Smooth muscle cell (in vitro differentiated cells): ENCODE measurements around the gene SLC38A7. TPM values are rescaled to one million over a fixed set of nuclear protein-coding genes. Genes with fewer than 3 reads are reported as not detected.

Experiments used
- DNase-seq: peaks from one replicate; lab custom pipeline; 2025; ENCODE audit not compliant: unreplicated experiment; lab: John Stamatoyannopoulos, UW
- H2AFZ ChIP-seq: fragments of 200-600 bp; sonication (generic); 2 replicates; pipeline ENCODE4 v1.6.0; 2016; ENCODE audit warnings: antibody characterized with exemption, low read depth, mild to moderate bottlenecking
- H3F3A ChIP-seq: fragments of 200-600 bp; sonication (generic); 2 replicates; pipeline ENCODE4 v1.6.0; 2017; ENCODE audit warnings: antibody characterized with exemption, low read depth
- H3K27ac ChIP-seq: fragments of 200-600 bp; sonication (generic); 2 replicates; pipeline ENCODE4 v1.5.1; 2016; ENCODE audit warnings: low read depth, mild to moderate bottlenecking
- H3K27me3 ChIP-seq: fragments of 200-600 bp; sonication (generic); 2 replicates; pipeline ENCODE4 v1.6.1; 2016; ENCODE audit warnings: low read depth, mild to moderate bottlenecking
- H3K36me3 ChIP-seq: fragments of 200-600 bp; sonication (generic); 2 replicates; pipeline ENCODE4 v1.5.1; 2016; ENCODE audit warnings: low read depth
- H3K4me1 ChIP-seq: fragments of 200-600 bp; sonication (generic); 2 replicates; pipeline ENCODE4 v1.5.1; 2016; ENCODE audit warnings: low read depth
- H3K4me2 ChIP-seq: fragments of 200-600 bp; sonication (generic); 2 replicates; pipeline ENCODE4 v1.6.0; 2016; ENCODE audit warnings: mild to moderate bottlenecking
- H3K4me3 ChIP-seq: fragments of 200-600 bp; sonication (generic); 2 replicates; pipeline ENCODE4 v1.5.1; 2016; ENCODE audit warnings: mild to moderate bottlenecking
- H3K79me2 ChIP-seq: fragments of 200-600 bp; sonication (generic); 2 replicates; pipeline ENCODE4 v1.6.0; 2016; ENCODE audit warnings: low read depth, mild to moderate bottlenecking
- H3K9ac ChIP-seq: fragments of 200-600 bp; sonication (generic); 2 replicates; pipeline ENCODE4 v1.6.0; 2016; ENCODE audit warnings: low read depth
- H3K9me3 ChIP-seq: fragments of 200-600 bp; sonication (generic); replicated peaks from 2 replicates; pipeline ENCODE4 v1.5.1; 2016; ENCODE audit warnings: low read depth
- H4K20me1 ChIP-seq: fragments of 200-600 bp; sonication (generic); 2 replicates; pipeline ENCODE4 v1.6.0; 2016; ENCODE audit warnings: low read depth
- CTCF ChIP-seq: fragments of 200-600 bp; sonication (generic); IDR thresholded peaks from 2 replicates; pipeline ENCODE4 v1.5.1; 2017; ENCODE audit warnings: borderline replicate concordance, mild to moderate bottlenecking, antibody characterized with exemption; ENCODE audit not compliant: insufficient read depth, poor library complexity, severe bottlenecking
- WGBS: methylation state at CpG from one replicate; pipeline ENCODE4 v1.1.7; 2016; ENCODE audit warnings: low lambda C conversion rate; 5-methylcytosine and 5-hydroxymethylcytosine counted together
- polyA plus RNA-seq: library from polyadenylated mRNA; unstranded; fragments of >200 nt; fragmentation: Nextera tagmentation; extraction: Ambion mirVana; gene quantifications from 2 replicates; pipeline ENCODE4 v1.2.1, GENCODE V29; 2016
- total RNA-seq: library from RNA; depleted of rRNA; stranded (reverse); fragments of >200 nt; gene quantifications from 2 replicates; pipeline ENCODE4 v1.2.3, GENCODE V29; 2014

The SLC38A7 gene
- total and polyA plus RNA-seq, 2 experiments from 2014 or later, result 9.8 to 15.9 TPM

- H3K9me3 ChIP-seq, result no peaks in the 10 kb centered on the region
- H4K20me1 ChIP-seq, result no peaks in the 10 kb centered on the region
- TF ChIP-seq CTCF, result no peak
- H3K27me3 ChIP-seq, result no peaks in the 10 kb centered on the region
- no peak overlapping the region for H3K4me2 ChIP-seq
- DNase-seq, result no peak
- no peaks in the 10 kb centered on the region for H3K4me1 ChIP-seq
- H3K79me2 ChIP-seq, result no peaks in the 10 kb centered on the region
- WGBS, result 92% methylated on average over 4 of the region's 4 CpGs
- H3K4me3 ChIP-seq, result no peak overlapping the region
- H3K27ac ChIP-seq, result no peak overlapping the region
- H3K9ac ChIP-seq, result no peak overlapping the region
- no peak overlapping the region for H2AFZ ChIP-seq
- H3F3A ChIP-seq, result peaks cover 7% of the 10 kb centered on the region
- no peaks in the 10 kb centered on the region for H3K36me3 ChIP-seq
Measured at GRCh38 chr16:58635502-58635901, 49.1 kb downstream of the SLC38A7 start.

DNA sequence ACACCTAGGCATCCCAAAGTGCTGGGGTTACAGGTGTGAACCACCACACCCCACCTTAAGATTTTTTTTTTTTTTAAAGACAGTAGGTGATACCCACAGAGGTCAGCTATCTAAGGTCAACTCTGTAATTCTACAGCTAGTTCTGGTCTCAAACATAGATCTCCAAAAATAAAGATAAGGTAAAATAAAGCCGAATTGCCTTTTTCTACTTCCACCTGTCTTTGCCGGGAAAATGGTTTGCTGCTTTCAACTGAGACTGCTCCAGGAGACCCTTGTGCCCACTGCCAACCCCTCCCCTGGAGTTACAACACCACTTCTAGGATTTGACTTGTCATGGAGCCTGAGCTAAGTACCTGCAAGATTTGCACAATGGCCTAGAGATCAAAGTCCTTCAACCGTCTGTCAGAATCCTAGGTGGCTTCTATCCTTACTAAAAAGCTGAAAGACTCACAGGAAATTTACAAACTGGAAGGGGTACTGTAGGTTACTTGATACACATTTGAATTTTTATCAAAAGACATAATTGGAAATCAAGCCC, 50.2 kb downstream of the SLC38A7 start:
- Histone ChIP-seq H4K20me1 (no peaks in the 10 kb centered on the region), H3K27me3 (no peaks in the 10 kb centered on the region), H2AFZ (no peak overlapping the region), H3K36me3 (no peaks in the 10 kb centered on the region), H3K79me2 (peaks cover 1% of the 10 kb centered on the region), H3K4me3 (no peak overlapping the region), H3F3A (peaks cover 7% of the 10 kb centered on the region), H3K4me1 (no peaks in the 10 kb centered on the region), H3K9me3 (no peaks in the 10 kb centered on the region), H3K27ac (no peak overlapping the region), H3K4me2 (no peak overlapping the region), H3K9ac (no peak overlapping the region)
- WGBS, result 73% methylated on average over 3 of the region's 3 CpGs
- DNase-seq, result no peak
- TF ChIP-seq CTCF, result no peak

GRCh38 chr16:58629733-58630640, 54.6 kb downstream of the SLC38A7 start, which contains the start of gene CNOT1:
TSS of gene CNOT1 (minus strand) at chr16:58629826. CDS start at chr16:58599337, 30,489 bp downstream.
- Histone ChIP-seq H3K4me3 (peak within 1 kb of the TSS; percentile 81), H3K36me3 (no peaks in the 10 kb centered on the region), H3K79me2 (peaks cover 45% of the 10 kb centered on the region), H2AFZ (peak within 1 kb of the TSS; percentile 97), H3K9ac (peak within 1 kb of the TSS; percentile 96), H3K4me2 (peak within 1 kb of the TSS; percentile 92), H4K20me1 (peaks cover 40% of the 10 kb centered on the region), H3K9me3 (no peaks in the 10 kb centered on the region), H3K4me1 (peaks cover 13% of the 10 kb centered on the region), H3F3A (no peaks in the 10 kb centered on the region), H3K27me3 (no peaks in the 10 kb centered on the region), H3K27ac (peak within 1 kb of the TSS; percentile 96)
- 1% methylated on average over 61 of the region's 61 CpGs for WGBS
- DNase-seq, result peak; percentile 88
- no peak for TF ChIP-seq CTCF
